GM21528 (cell line): ENCODE measurements around the gene ABHD18.
"Not testable (repeated sequence)": the region's sequence is repeated elsewhere in the genome, so short reads cannot be mapped to it uniquely, and the experiment has no call there.

Source experiments
- ATAC-seq: cut with Tn5 transposase; IDR thresholded peaks from one replicate; pipeline ENCODE4 v1.9.1; 2021; ENCODE audit warnings: mild to moderate bottlenecking, moderate library complexity; ENCODE audit not compliant: unreplicated experiment, low FRiP score

Gene ABHD18

DNA sequence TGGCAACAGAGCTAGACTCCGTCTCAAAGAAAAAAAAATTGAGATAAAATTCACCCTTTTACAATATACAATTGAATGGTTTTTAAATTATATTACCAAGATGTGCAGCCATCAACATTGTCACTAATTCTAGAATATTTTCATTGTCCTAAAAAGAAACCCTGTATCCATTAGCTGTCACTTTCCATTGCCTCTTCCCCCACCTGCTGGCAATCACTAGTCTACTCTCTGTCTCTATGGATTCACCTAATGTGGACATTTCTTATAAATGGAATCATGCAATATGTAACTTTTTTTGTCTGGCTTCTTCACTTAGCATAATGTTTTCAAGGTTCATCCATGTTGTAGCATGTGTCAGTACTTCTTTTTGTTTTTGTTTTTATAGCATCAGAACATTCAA, 20.8 kb downstream of the ABHD18 start:
- no peak for ATAC-seq

GRCh38 chr4:127988638-127989037, 23.4 kb downstream of the ABHD18 start:
- ATAC-seq: no peak

DNA sequence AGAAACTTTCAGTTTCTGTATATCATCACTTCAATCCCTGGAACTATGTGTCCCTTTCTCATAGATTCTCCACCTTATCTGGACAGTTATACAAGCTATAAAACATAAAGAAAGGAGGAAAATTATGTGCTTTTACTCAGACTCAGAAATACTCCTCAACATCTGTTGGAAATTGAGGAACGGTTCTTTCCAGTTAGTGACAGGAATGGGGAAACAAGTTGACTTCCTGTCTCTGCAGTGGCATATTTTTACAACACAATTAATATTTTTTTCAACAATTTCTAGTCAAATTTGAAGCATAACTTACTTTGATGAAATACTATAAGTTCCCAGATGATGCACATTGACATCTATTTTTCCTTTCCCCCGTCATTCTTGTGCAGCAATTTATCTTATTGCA, 27.9 kb downstream of the ABHD18 start:
- no peak for ATAC-seq

GRCh38 chr4:127995776-127996175, 30.6 kb downstream of the ABHD18 start:
- no peak for ATAC-seq

- not testable (repeated sequence) for ATAC-seq
These were observed 31.3 kb downstream of the ABHD18 start for GRCh38 chr4:127996521-127996920.

DNA sequence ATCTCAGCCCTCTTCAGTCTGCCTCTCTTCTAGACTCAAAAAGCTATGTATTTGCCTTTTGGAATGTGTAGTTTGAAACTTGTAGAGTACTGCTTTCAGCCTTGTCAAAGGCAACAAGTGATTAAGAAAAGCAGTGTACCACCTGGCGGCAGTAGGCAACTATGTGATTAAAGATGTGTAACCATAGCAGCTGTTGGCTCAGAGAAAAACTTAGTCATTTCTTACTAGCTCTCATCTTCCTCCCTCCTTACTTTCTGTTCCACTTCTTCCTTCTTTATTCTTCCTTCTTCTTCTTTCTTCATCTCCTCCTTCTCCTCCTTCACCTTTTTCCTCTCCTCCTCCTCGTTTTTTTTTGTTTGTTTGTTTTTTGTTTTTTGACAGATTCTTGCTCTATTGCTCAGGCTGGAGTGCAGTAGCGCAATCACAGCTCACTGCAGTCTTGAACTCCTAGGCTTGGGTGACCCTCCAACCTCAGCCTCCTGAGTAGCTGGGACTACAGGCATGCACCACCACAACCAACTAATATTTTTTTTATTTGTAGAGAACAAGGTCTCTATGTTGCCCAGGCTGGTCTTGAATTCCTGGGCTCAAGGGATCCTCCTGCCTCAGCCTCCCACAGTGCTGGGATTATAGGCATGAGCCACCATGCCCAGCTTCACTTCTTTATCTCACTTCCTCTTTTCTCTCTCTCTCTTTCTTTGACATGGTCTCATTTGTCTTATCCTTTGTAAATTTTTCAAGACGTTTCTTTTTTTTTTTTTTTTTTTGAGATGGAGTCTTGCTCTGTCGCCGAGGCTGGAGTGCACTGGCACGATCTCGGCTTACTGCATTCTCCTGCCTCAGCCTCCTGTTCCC, 32.6 kb downstream of the ABHD18 start:
- ATAC-seq: peak; percentile 96

DNA sequence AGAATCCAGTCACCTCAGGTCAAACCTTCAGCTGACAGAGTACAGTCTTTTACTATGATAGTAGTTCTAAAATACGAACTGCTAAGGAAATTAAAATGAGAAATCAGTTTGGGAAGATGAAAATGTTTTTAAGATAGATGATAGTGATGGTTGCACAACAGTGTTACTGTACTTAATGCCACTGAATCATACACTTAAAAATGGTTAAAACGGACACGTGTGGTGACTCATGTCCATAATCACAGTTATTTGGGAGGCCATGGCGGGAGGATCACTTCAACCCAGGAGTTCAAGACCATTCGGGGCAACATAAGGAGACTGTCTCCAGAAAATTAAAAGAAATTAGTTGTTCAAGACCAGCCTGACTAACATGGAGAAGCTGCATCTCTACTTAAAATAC, 41.4 kb downstream of the ABHD18 start:
- no peak for ATAC-seq

DNA sequence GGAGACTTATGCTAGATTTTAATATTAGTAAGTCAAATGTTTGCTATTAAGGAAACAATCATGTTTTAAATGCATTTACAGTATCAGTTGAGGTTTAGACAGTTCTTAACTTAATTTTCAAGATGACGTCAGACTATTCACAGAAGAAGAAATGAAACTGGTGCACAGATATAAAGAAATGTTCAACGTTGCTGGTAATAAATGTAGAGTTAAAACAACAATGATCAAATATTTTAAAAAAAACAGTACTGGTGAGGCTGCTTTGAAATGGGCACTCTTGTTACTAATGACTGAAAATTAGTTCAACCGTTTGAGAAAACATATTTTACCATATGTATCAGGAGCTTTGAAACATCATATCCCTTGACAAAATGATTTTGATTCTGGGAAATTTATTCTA, 44.2 kb downstream of the ABHD18 start:
- ATAC-seq: no peak

- no peak for ATAC-seq
These were observed 60.1 kb downstream of the ABHD18 start for GRCh38 chr4:128025319-128025718.

DNA sequence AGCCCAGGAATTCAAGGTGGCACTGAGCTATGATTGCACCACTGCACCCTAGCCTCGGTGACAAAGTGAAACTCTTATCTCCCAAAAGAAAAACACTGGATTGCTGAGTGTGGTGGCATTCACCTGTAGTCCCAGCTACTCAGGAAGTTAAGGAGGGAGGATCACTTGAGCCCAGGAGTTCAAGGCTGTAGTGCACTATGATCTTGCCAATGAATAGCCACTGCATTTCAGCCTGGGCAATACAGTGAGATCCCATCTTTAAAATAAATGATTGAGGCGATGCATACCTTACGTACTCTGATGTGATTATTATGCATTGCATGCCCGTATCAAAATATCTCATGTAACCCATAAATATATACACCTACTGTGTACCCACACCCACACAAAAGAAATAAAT, 64.7 kb downstream of the ABHD18 start:
- ATAC-seq: no peak

DNA sequence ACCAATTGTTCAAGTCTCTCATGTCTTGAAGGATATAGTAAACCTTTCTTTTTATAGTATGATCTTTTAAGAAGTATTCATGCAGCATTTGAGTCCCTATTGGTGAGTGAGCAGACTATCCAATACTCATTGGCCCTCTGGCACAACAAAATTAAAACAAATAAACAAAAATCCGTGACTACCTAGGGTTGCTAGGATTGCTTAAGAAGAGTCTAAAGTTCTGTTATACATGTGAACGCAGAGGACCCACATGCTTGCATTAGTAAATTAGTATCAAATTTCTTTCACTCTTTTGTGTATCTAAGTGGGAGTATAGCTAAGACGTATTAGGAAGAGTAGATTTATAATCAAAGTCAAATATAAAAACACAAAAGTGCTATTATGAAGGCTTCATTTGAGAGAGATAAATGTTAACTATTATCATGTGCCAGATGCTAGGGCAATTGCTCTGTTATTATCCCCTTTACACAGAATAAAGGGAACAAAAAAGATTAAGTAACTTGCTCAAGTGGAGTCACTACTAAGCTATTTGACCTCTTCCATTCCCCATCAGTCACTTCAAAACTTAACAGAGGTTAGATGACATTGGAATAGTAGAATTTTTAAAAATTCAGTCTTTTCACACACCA, 66.7 kb downstream of the ABHD18 start:
- no peak for ATAC-seq

- ATAC-seq: no peak
These were observed 74.4 kb downstream of the ABHD18 start for GRCh38 chr4:128039568-128039967.

DNA sequence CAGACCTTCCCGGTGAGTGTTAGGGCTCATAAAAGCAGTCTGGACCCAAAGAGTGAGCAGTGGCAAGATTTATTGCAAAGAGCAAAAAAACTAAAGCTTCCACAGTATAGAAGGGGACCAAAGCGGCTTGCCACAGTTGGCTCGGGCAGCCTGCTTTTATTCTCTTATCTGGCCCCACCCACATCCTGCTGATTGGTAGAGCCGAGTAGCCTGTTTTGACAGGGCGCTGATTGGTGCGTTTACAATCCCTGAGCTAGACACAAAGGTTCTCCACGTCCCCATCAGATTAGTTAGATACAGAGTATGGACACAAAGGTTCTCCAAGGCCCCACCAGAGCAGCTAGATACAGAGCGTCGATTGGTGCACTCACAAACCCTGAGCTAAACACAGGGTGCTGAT, 81.8 kb downstream of the ABHD18 start:
- not testable (repeated sequence) for ATAC-seq

GRCh38 chr4:128047514-128047913, 82.3 kb downstream of the ABHD18 start:
- ATAC-seq: not testable (repeated sequence)

DNA sequence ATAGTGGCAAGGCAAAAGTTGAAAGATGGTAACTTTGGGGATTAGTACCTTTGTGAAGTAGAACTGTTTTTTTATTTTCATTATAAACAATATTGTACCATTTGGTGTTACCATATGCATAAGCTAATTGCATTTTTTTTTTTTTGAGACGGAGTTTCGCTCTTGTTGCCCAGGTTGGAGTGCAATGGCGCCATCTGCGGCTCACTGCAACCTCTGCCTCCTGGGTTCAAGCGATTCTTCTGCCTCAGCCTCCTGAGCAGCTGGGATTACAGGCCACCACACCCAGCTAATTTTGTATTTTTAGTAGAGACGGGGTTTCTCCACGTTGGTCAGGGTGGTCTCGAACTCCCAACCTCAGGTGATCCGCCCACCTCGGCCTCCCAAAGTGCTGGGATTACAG, 86.0 kb downstream of the ABHD18 start:
- ATAC-seq: not testable (repeated sequence)

DNA sequence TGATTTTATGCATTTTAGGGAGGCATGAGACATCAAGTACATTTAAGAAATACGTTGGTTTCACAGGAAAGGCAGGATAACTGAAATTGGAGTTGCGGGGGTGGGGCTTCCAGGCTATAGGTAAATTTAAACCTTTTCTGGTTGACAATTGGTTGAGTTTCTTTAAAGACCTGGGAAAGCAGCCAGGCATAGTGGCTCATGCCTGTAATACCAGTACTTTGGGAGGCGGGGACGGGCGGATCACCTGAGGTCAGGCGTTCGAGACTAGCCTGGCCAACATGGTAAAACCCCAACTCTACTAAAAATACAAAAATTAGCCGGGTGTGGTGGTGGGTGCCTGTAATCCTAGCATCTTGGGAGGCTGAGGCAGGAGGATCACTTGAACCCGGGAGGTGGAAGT, 89.7 kb downstream of the ABHD18 start:
- ATAC-seq: not testable (repeated sequence)

- ATAC-seq: not testable (repeated sequence)
These were observed 90.4 kb downstream of the ABHD18 start for GRCh38 chr4:128055441-128056206.

DNA sequence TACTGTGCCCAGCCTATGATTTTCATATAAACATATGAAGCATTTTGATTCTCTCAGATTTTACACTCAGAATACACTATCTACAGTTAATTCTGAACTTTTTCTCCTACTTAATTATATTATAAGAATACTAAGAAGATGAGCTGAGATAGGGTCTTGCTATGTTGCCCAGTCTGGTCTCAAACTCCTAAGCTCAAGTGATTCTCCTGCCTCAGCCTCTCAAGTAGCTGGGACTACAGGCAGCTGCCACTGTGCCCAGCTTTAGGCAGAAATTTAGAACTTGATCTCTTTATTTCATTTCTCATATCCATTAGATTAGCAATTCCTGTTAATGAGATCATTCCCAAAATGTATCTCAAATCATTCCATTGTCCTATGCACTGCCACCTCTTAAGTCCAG, 91.2 kb downstream of the ABHD18 start:
- ATAC-seq: no peak

DNA sequence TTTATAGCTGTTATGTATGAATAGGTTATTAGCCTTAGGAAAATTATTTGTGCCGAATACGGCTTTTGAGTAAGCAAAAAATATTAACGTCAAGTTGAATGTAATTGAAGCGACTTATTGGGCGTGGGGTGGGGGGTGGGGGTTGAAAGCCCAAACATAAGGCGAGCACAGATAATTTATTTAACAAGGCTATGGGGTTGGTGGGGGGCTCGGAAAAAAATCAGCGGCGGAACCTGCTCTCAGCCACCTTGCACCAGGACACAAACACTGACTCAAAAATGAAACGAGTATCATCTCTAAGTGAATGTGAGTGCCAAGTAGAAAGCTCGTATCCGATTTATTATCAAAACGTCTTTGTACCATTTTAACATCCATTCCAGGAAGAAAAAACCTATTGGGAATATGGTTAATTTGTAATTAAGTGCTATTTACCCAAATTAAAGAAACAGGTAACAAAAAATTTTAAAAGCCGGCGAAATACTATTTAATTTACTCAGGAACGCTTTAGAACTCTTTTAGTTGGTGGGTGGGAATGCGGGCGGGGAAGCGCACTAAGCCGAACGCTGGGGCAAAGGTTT, 95.0 kb downstream of the ABHD18 start:
- no peak for ATAC-seq

DNA sequence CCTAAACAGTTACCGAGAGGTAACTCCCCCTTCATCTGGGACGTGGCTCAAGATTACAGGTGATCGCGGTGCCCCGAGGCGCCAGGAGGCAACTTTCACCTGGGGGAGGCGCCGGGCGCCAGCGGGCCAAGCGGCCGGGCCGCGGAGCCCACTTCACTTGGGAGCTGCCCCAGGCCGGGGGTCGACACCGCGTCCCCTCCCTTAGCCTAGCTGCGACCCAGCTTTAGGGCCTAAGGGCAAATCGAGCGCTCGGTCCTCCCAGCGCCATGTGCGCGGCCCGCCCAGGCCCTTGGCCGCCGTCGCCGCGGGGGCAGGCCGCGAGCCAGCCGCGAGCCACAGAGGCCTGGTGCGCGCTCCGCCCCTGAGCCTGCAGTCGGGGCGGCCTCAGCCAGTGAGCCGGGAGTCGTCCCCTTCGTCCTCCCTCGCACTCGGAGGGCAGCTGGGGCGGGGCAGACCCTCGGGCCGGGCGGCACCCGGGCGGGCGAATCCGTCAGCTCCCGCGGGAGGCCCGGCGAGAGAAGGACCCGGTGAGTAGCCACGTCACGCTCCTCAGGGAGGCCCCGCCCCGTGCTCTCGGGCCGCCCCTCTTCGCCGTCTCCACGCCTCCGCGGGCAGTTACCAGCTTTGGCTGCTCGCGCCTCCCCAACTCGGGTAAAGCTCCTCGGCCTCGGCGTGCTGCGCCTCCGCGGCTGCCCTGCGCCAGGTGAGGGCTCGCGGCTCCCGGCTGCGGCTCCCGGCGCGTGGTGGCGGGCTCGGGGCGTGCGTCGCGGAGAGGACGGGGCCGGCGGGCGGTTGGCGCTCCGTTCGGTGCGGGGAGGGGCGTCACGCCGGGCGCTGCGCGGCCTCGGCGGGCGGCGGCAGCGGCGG, 95.7 kb downstream of the ABHD18 start, which contains the start of gene LARP1B:
Gene LARP1B, plus strand, starts transcription at position 614 of the 867 bp plus-strand sequence. CDS start 13,640 bp downstream, outside the sequence.
- peak; percentile 93 for ATAC-seq
